HG02610 (cell line): ENCODE data around the gene MICALL1.
"Not testable (repeated sequence)": the region's sequence is repeated elsewhere in the genome, so short reads cannot be mapped to it uniquely, and the experiment has no call there.

ENCODE experiments used
- ATAC-seq: cut with Tn5 transposase; IDR thresholded peaks from one replicate; pipeline ENCODE4 v1.9.1; 2021; ENCODE audit warnings: mild to moderate bottlenecking, moderate library complexity; ENCODE audit not compliant: unreplicated experiment

MICALL1 gene

DNA sequence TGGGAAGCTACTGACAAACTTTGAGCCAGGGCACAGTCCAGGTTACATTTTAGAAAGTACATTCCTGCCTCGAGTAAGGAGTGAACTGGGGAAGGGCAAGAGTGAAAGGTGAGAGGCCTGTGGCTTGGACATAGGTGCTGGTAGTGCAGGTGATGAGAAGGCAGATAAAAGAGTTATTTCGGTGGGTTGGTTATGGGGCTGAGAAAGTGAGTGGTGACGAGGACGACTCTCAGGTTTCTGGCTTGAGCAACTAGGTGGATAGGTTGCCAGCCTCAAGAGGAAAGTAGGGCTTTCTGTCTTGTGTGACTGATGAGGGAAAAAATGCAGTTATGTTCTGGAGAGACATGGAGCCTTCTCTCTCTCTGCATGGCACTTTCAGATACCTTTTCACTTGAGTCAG is 51.1 kb downstream of the MICALL1 start:
- ATAC-seq: no peak

DNA sequence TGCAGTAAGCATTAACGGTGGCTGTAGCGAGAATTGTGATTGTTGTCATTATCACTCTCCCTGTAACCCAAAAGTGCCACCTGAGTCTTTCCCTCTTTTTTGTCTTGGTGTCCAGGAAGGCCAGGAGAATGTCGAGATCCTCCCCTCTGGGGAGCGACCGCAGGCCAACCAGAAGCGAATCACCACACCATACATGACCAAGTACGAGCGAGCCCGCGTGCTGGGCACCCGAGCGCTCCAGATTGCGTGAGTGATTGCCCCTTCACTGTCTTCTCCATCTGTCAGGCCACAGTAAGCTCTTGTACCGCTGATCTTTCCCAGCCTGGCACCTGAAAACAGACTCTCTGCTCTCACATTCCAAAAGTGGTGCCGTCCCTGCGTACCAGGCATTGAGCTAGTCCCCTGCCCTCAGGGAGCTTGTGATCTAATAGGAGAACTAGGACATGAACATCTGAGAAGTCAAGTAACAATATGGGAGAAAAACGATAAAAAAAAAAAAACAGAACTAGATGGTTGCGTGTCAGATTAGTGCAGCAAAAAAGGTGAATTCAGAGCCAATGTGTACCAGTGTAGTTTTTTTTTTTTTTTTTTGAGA is 53.2 kb downstream of the MICALL1 start:
- ATAC-seq: no peak

DNA sequence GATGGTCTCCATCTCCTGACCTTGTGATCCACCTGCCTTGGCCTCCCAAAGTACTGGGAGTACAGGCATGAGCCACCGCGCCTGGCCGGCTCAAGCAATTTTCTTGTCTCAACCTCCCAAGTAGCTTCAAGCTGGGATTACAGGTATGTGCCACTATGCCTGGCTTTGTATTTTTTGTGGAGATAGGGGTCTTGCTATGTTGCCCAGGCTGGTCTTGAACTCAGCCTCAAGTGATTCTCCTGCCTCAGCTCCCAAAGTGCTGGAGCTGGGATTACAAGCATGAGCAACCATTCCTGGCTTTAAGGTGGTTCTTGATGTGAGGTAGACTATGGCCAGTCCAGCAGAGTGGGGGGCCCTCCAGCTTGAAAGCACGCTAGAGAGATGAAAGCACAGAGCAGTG is 55.0 kb downstream of the MICALL1 start:
- ATAC-seq: no peak

DNA sequence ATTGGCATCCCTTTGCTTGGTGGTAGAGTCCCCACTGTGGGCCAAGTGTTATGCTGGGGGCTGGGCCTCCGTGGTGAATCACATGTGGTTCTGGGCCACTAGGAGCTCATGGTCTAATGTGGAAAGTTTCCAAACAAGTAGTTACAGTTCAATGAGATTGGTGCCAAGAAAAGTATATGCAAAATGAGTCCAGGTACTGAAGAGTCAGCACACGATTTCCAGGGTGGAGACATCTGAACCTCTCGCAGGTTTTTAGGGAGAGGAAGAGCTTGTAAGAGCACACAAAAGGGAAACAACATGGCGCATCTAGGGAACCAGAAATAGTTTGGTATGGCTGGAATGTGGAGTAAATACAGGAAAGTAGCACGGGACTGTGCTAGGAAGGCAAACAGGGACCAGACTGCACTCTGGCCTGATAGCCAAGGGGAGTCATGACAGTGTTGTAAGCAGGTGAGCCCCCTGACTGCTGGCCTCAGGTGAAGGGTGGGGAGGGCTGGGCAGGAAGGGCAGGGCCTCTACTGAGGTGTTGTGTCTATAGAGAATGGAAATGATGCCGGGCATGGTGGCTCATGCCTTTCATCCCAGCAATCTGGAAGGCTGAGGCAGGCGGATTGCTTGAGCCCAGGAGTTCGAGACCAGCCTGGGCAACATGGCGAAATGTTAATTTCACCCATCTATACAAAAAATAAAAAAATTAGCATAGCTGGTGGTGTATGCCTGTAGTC is 60.0 kb downstream of the MICALL1 start:
- no peak for ATAC-seq

DNA sequence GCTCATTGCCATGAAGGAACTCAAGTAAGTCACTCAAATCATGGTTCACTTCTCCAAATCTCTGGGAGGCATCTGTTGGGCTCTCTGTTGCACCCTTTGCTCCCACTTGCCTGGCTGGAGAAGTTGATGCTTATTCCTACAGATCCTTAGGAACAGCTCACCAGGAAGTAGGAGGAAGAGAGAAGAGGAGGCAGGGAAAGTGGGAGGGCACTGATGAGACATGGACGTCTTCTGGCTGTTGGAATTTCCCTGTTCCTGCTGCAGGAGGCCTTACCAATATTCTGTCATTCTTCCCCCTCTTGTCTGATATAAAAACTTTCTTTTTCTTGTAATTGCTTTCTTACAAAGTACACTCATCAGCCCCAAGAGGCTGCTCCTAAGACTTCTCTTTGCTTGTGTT is 61.0 kb downstream of the MICALL1 start:
- no peak for ATAC-seq

DNA sequence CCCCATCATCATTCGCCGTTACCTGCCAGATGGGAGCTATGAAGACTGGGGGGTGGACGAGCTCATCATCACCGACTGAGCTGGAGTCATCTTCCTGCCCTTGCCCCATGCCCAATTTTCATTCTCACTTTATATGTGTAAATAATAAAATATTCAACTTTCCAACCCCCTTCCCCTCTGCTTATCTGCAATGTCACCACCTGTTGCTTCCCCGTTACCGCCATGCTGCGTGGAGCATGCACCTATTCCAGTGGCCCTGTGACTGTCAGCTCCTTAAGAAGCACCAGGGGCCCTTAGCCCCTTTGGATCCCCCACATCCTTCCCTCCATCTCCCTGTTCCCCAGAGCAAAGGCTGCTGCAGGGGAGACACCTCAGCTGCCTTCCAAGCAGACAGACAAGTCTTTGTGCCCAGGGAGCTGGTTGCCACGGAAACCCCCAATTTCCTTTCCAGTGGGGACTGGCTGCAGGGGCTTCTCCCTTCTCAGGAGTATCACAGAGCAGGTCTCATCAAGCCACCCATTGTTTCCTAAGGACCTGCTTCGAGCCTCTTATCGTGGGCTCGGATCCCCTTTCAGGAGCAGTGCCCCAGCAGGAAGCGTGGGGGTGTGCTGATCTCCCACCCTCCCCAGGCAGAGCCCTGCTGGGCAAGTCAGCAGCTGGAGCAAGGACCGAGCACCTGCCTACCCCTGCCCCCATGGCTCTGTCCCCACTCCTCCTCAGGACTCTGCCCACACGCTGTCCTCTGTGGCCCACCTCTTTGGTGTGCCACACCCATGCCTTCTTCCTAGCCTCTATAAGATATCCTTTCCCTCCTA is 61.7 kb downstream of the MICALL1 start:
- no peak for ATAC-seq

DNA sequence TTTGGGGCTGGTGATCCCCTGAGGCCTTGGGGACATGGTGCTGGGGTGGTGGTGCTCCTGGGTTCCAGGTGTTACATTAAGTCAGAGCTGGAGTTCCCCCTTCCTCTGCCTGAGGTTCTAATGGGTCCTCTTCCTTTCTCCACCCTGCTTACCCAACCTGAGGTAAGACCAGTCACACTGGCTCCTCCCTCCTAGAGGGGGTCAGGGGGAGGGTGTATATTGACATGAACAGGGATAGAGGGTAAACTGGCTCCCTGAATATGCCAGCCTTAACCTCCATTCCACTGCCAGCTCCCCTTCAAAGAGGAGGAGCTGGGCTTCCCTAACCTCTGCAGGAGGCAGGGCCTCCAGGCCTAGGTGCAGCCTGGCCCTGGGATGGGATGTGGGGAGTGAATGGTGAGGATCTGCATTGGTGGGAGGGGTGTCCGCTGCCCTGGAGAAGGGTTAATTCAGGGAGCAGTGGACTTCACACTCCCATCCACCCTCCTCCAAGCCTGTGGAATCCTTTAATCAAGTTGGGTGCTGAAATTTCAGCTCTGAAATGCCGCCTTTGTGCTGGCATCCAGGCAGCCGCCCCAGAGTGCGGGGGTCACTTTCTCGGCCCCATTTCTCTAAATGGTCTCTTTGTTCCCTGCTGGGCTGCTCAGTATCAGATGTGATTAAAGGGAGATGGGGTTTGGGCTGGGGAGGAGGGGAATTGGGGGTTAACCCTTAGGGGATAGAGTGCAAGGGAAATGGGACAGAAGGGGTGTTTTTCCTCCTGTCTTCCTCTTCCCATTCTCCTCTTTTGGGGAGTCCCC is 62.6 kb downstream of the MICALL1 start:
- no peak for ATAC-seq

GRCh38 chr22:37970864-37971263 is 64.8 kb downstream of the MICALL1 start:
- no peak for ATAC-seq

DNA sequence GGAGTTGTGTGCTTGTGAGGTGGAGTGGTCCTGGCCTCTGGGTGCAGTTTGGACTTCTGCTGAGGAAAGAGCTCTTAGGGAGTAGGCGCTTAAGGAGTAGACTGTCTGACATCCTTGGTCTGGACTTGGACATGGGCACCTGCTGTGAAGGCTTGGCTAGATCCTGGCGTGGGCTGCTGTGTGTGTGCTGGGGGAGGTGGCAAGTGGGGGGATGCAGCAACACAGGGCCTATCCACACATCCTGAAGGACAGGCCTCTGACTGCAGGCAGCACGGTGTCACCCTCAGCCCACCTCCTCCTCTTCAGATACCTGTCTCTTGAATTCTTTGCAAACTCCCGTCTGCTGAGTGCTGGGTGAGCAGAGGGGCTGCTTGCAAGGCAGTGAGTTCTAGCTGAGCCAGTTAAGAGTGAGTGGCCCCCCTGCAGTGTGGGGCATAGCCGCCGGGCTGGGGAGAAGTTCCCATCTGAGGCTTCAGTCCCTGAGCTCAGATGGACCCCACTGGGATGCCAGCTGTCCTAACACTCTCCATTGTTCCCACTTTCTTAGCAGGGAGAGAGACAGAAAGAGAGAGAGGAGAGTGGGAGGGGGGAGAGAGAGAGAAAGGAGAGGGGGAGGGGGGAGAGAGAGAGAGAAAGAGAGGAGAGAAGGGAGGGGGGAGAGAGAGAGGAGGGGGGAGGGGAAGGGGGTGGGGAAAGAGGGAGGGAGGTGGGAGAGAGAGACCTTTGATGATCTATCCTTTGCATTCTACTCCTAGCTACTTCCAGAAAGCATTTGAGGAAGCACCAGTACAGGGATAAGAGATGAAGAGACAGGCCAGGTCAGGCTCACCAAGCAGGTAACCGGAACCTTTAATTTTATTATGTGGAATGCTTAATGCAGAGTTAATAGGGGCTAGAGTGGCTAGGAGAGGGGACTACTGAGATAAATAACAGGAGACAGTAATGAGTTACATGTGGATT is 65.7 kb downstream of the MICALL1 start:
- ATAC-seq: no peak

GRCh38 chr22:37972527-37972926 is 66.4 kb downstream of the MICALL1 start:
- ATAC-seq: no peak

- no peak for ATAC-seq
Measured at GRCh38 chr22:37973271-37974170, 67.4 kb downstream of the MICALL1 start.

- ATAC-seq: no peak
Measured at GRCh38 chr22:37975153-37975552, 69.1 kb downstream of the MICALL1 start.

GRCh38 chr22:37976022-37976421 is 69.9 kb downstream of the MICALL1 start:
- ATAC-seq: not testable (repeated sequence)

DNA sequence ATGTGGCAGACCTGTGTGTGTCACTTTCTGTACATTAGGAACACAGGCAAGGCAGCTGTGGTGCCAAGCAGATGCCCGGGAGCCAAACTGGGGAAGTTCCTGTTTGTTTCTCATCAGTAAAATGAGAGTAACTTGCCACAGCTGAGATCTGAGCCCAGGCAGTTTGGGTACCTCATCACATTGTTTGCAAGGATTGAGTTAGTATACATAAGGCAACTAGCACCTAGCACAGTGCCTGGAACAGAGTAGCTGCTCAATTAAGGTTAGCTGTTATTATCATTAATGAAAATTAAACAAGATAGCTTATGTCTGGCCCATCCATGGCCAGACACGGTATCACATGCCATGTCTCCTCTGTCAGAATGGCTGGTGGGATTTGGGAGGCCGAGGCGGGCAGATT is 70.5 kb downstream of the MICALL1 start:
- ATAC-seq: no peak

GRCh38 chr22:37979782-37980181 is 73.7 kb downstream of the MICALL1 start:
- ATAC-seq: no peak

GRCh38 chr22:37981282-37982011 is 75.3 kb downstream of the MICALL1 start:
- no peak for ATAC-seq

GRCh38 chr22:37982151-37982785 is 76.2 kb downstream of the MICALL1 start:
- ATAC-seq: no peak
